Subcutaneous adipose tissue (tissue), 4 donors: Measurements from ENCODE around the gene MIPOL1. TPM values are rescaled to one million over a fixed set of nuclear protein-coding genes. Genes with fewer than 3 reads are reported as not detected.

Experiments
- CTCF ChIP-seq: fragments of 450-650 bp; IDR thresholded peaks from one replicate; pipeline ENCODE4 v1.5.1; 2016; ENCODE audit warnings: low read depth, mild to moderate bottlenecking, control low read depth, antibody characterized with exemption, moderate library complexity
- total RNA-seq, 4 donors: library from RNA; depleted of rRNA; stranded (reverse); fragments of >200 nt; gene quantifications; one replicate each; pipeline ENCODE4 v1.1.0, GENCODE V29; 2016

The MIPOL1 gene
- total RNA-seq, 4 donors from 2014 or later, result 7.6 to 20.9 (median 11.1) TPM

GRCh38 chr14:37546621-37547447 lies 349.1 kb downstream of the MIPOL1 start:
- TF ChIP-seq CTCF, result no peak

GRCh38 chr14:37550511-37550910 lies 352.8 kb downstream of the MIPOL1 start:
- TF ChIP-seq CTCF, result no peak

- TF ChIP-seq CTCF, result no peak
Measured at GRCh38 chr14:37551119-37551518, 353.4 kb downstream of the MIPOL1 start.

- no peak for TF ChIP-seq CTCF
Measured at GRCh38 chr14:37553935-37554550, 356.3 kb downstream of the MIPOL1 start.

GRCh38 chr14:37558740-37559139 lies 361.0 kb downstream of the MIPOL1 start:
- no peak for TF ChIP-seq CTCF

GRCh38 chr14:37559386-37559785 lies 361.6 kb downstream of the MIPOL1 start:
- no peak for TF ChIP-seq CTCF

- no peak for TF ChIP-seq CTCF
Measured at GRCh38 chr14:37563189-37563588, 365.5 kb downstream of the MIPOL1 start.
